Epithelial cell of prostate (primary cell): ENCODE measurements around the gene ASB4.

Experiments used
- DNase-seq: peaks from one replicate; pipeline ENCODE4 v3.0.0-alpha.2; 2011; ENCODE audit warnings: low read depth, low spot score
- H3K27ac ChIP-seq: fragments of 450-650 bp; 2 replicates; pipeline ENCODE4 v1.5.1; 2017; ENCODE audit warnings: mild to moderate bottlenecking

The ASB4 gene

GRCh38 chr7:95517870-95518269, 32.1 kb downstream of the ASB4 start:
- no peak for DNase-seq
- no peak overlapping the region for H3K27ac ChIP-seq

- no peak overlapping the region for H3K27ac ChIP-seq
- no peak for DNase-seq
Observed at GRCh38 chr7:95520136-95520535, 34.4 kb downstream of the ASB4 start.

GRCh38 chr7:95525503-95525902, 39.8 kb downstream of the ASB4 start:
- DNase-seq, result no peak
- H3K27ac ChIP-seq, result no peak overlapping the region

GRCh38 chr7:95526128-95526738, 40.5 kb downstream of the ASB4 start:
- no peak overlapping the region for H3K27ac ChIP-seq

GRCh38 chr7:95527033-95527775, 41.5 kb downstream of the ASB4 start:
- H3K27ac ChIP-seq, result no peak overlapping the region
- DNase-seq, result no peak

More at GRCh38 chr7:95526128-95526738, 40.5 kb downstream of the ASB4 start:
- no peak for DNase-seq

GRCh38 chr7:95527776-95528250, 42.1 kb downstream of the ASB4 start:
- no peak overlapping the region for H3K27ac ChIP-seq
- no peak for DNase-seq

GRCh38 chr7:95529701-95530100, 44.0 kb downstream of the ASB4 start:
- H3K27ac ChIP-seq, result no peak overlapping the region
- DNase-seq, result no peak

- no peak overlapping the region for H3K27ac ChIP-seq
- no peak for DNase-seq
Observed at GRCh38 chr7:95530881-95531280, 45.1 kb downstream of the ASB4 start.

- H3K27ac ChIP-seq, result no peak overlapping the region
- DNase-seq, result no peak
Observed at GRCh38 chr7:95531605-95532219, 46.0 kb downstream of the ASB4 start.

- no peak for DNase-seq
- no peak overlapping the region for H3K27ac ChIP-seq
Observed at GRCh38 chr7:95534796-95535195, 49.1 kb downstream of the ASB4 start.

GRCh38 chr7:95535662-95536061, 49.9 kb downstream of the ASB4 start:
- DNase-seq, result no peak
- H3K27ac ChIP-seq, result no peak overlapping the region

- DNase-seq, result no peak
- H3K27ac ChIP-seq, result no peak overlapping the region
Observed at GRCh38 chr7:95536656-95537311, 51.0 kb downstream of the ASB4 start.

GRCh38 chr7:95537468-95537867, 51.7 kb downstream of the ASB4 start:
- H3K27ac ChIP-seq, result no peak overlapping the region
- DNase-seq, result no peak

- no peak for DNase-seq
- H3K27ac ChIP-seq, result no peak overlapping the region
Observed at GRCh38 chr7:95539426-95539825, 53.7 kb downstream of the ASB4 start.

GRCh38 chr7:95540366-95540765, 54.6 kb downstream of the ASB4 start:
- DNase-seq, result no peak
- no peak overlapping the region for H3K27ac ChIP-seq

GRCh38 chr7:95543312-95543711, 57.6 kb downstream of the ASB4 start:
- DNase-seq, result no peak
- no peak overlapping the region for H3K27ac ChIP-seq

- no peak overlapping the region for H3K27ac ChIP-seq
- DNase-seq, result no peak
Observed at GRCh38 chr7:95544171-95544570, 58.4 kb downstream of the ASB4 start.

- peak overlapping the region; percentile 32 for H3K27ac ChIP-seq
- peak; percentile 8 for DNase-seq
Observed at GRCh38 chr7:95545007-95545615, 59.4 kb downstream of the ASB4 start.

- H3K27ac ChIP-seq, result peak overlapping the region; percentile 32
Observed at GRCh38 chr7:95545673-95546072, 59.9 kb downstream of the ASB4 start.

GRCh38 chr7:95546647-95547046, 60.9 kb downstream of the ASB4 start:
- DNase-seq, result no peak
- H3K27ac ChIP-seq, result no peak overlapping the region

More at GRCh38 chr7:95545673-95546072, 59.9 kb downstream of the ASB4 start:
- DNase-seq, result no peak
